K562 (cell line): ENCODE data around the gene PRDM4. TPM values are rescaled to one million over a fixed set of nuclear protein-coding genes. Genes with fewer than 3 reads are reported as not detected.

Experiments
- ERF ChIP-seq: fragments of 450-650 bp; formaldehyde crosslinking; IDR thresholded peaks from 2 replicates; pipeline ENCODE4 v1.4.0; 2020; ENCODE audit warnings: mild to moderate bottlenecking, mixed read lengths
- MAFG ChIP-seq: fragments of 450-650 bp; conservative IDR thresholded peaks from 2 replicates; pipeline ENCODE4 v1.6.1; 2016; ENCODE audit warnings: missing genetic modification characterization, missing compliant biosample characterization
- MITF ChIP-seq: IDR thresholded peaks from 2 replicates; pipeline ENCODE4 v1.6.1; 2014; ENCODE audit warnings: antibody characterized with exemption
- PATZ1 ChIP-seq: fragments of 250-450 bp; sonication (Bioruptor Pico); IDR thresholded peaks from 2 replicates; pipeline ENCODE4 v1.5.0; 2020; ENCODE audit warnings: mild to moderate bottlenecking, borderline replicate concordance
- SMAD1 ChIP-seq: fragments of 150-350 bp; IDR thresholded peaks from 2 replicates; pipeline ENCODE4 v1.6.1; 2014; ENCODE audit warnings: low read length, low read depth; ENCODE audit not compliant: partially characterized antibody
- ZBTB7A ChIP-seq: IDR thresholded peaks from 2 replicates; pipeline ENCODE4 v1.6.1; 2011; ENCODE audit warnings: low read depth, mild to moderate bottlenecking, low read length, moderate library complexity, borderline replicate concordance; ENCODE audit not compliant: control insufficient read depth
- ZNF407 ChIP-seq: fragments of 450-650 bp; IDR thresholded peaks from 2 replicates; pipeline ENCODE4 v1.6.1; 2016; ENCODE audit warnings: low read depth
- ZNF551 ChIP-seq: fragments of 250-450 bp; sonication (Bioruptor Pico); IDR thresholded peaks from 2 replicates; pipeline ENCODE4 v1.5.0; 2021; ENCODE audit warnings: mild to moderate bottlenecking, moderate library complexity
- ZZZ3 ChIP-seq: fragments of 450-650 bp; IDR thresholded peaks from 2 replicates; pipeline ENCODE4 v1.6.1; 2016; ENCODE audit warnings: antibody characterized with exemption, mild to moderate bottlenecking, moderate library complexity
- polyA plus RNA-seq, 8 experiments: library from polyadenylated mRNA; depleted of rRNA in 4 of 8; stranded (reverse) in 5 of 8; unstranded in 3 of 8; fragments of >200 nt; fragmentation: Nextera tagmentation in 2 of 8; fragmentation: Illumina TruSeq in 1 of 8; extraction: Ambion mirVana in 2 of 8; extraction: Trizol in 1 of 8; gene quantifications; 2 replicates each; pipeline versions ENCODE4 v1.2.1 to v1.2.3, GENCODE V29; 2011 to 2014; ENCODE audit warnings: inconsistent platforms in 1 of 8, missing spikeins in 1 of 8
- total RNA-seq, 7 experiments: library from RNA; depleted of rRNA in 6 of 7; stranded (reverse); fragments of >200 nt in 6 of 7; fragmentation: Illumina TruSeq in 2 of 7; extraction: Trizol in 2 of 7; gene quantifications; 2 replicates each; pipeline versions ENCODE4 v1.2.1 to v1.2.3, GENCODE V29; 2011 to 2021; ENCODE audit warnings: low replicate concordance in 1 of 7
- TF ChIP-seq, protein P1 (sequence below): IDR thresholded peaks from 3 replicates; pipeline ENCODE4 v1.6.1; 2011; ENCODE audit warnings: borderline replicate concordance, mild to moderate bottlenecking; ENCODE audit not compliant: insufficient read length, insufficient read depth
- TF ChIP-seq, protein P2 (sequence below): sonication (generic); formaldehyde crosslinking; IDR thresholded peaks from 2 replicates; pipeline ENCODE4 v1.8.0; 2022; ENCODE audit warnings: mild to moderate bottlenecking, low read depth, missing genetic modification reagents

PRDM4 gene
- total and polyA plus RNA-seq, 9 of the 15 experiments (the other 6 are each of a cell fraction or from before 2014, with no cell fraction given): 5.9 to 26.0 (median 20.0) TPM

DNA sequence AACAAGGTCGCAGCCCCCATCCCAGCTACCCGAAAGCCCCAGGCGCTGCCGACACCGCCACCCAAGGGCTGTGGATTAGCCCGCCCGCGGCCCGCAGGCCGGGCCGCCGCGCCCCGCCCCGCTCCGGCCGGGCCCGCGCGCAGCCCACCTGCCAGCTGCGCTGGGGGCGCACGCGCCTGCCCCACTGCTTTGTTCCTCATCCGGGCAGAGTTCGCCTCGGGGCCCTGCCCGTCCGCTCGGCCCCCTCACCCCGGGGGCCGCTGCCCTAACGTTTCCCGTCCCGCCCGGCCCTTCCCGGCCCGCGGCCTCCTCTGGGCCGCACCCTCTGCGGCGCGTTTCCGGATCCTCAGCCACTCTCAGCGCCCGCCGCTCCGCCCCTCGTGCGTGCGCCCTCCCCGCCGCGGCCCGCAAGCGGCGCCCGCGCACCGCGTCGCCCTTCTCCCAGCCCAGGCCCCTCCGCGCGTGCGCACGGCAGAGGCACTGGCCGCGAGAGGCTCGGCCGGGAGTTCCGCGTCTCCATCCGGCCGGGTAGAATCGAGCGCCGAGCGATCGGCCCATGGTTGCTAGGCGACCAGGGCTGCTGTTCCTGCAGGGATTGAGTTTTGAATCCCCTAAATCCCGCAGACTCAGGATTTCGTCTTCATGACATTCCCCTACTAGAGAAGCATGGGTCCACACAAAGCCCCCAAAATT is at the start of gene PRDM4 (continued):
- TF ChIP-seq, protein P1, sequence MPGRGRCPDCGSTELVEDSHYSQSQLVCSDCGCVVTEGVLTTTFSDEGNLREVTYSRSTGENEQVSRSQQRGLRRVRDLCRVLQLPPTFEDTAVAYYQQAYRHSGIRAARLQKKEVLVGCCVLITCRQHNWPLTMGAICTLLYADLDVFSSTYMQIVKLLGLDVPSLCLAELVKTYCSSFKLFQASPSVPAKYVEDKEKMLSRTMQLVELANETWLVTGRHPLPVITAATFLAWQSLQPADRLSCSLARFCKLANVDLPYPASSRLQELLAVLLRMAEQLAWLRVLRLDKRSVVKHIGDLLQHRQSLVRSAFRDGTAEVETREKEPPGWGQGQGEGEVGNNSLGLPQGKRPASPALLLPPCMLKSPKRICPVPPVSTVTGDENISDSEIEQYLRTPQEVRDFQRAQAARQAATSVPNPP: no peak
- no peak for TF ChIP-seq MAFG (tag)
- no peak for TF ChIP-seq MITF
- TF ChIP-seq ZNF551 (CRISPR knock-in tag): no peak
- TF ChIP-seq ZZZ3: no peak
- TF ChIP-seq ZBTB7A: peak; percentile 7; the same call in 1 of the 2 replicates
- no peak for TF ChIP-seq SMAD1
- TF ChIP-seq, protein P2, sequence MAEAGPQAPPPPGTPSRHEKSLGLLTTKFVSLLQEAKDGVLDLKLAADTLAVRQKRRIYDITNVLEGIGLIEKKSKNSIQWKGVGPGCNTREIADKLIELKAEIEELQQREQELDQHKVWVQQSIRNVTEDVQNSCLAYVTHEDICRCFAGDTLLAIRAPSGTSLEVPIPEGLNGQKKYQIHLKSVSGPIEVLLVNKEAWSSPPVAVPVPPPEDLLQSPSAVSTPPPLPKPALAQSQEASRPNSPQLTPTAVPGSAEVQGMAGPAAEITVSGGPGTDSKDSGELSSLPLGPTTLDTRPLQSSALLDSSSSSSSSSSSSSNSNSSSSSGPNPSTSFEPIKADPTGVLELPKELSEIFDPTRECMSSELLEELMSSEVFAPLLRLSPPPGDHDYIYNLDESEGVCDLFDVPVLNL: no peak
- TF ChIP-seq ERF (CRISPR knock-in tag): no peak
- no peak for TF ChIP-seq ZNF407
- no peak for TF ChIP-seq PATZ1 (CRISPR knock-in tag)
